Kidney (tissue), 14 donors: ENCODE measurements around the gene U2AF1L4. TPM values are rescaled to one million over a fixed set of nuclear protein-coding genes. Genes with fewer than 3 reads are reported as not detected.

Experiments used
- DNase-seq, 5 donors: peaks; one replicate each; pipeline ENCODE4 v3.0.0-alpha.2; 2013 to 2020
- FAIRE-seq: peaks from 2 replicates; lab custom pipeline; 2012; peaks lifted over from hg19 to GRCh38; lab: Jason Lieb, UNC
- H3K27ac ChIP-seq, 2 donors: one replicate each; pipeline ENCODE4 v1.7.0; 2013; ENCODE audit warnings: low read depth in 2 of 2, low read length in 2 of 2, inconsistent platforms in 1 of 2
- H3K27me3 ChIP-seq: one replicate; pipeline ENCODE4 v1.7.1; 2013; ENCODE audit warnings: low read length, inconsistent platforms; ENCODE audit not compliant: control insufficient read depth, insufficient read depth
- H3K36me3 ChIP-seq, 3 donors: one replicate each; pipeline versions ENCODE4 v1.7.0 to v1.7.1; 2013; ENCODE audit warnings: low read length in 3 of 3, control low read depth in 1 of 3, inconsistent platforms in 1 of 3; ENCODE audit not compliant: insufficient read depth in 3 of 3, control insufficient read depth in 2 of 3
- H3K4me1 ChIP-seq, 3 donors: one replicate each; pipeline versions ENCODE4 v1.7.0 to v1.7.1; 2013; ENCODE audit warnings: low read length in 3 of 3, inconsistent platforms in 1 of 3, low read depth in 1 of 3; ENCODE audit not compliant: control insufficient read depth in 2 of 3, insufficient read depth in 2 of 3
- H3K4me3 ChIP-seq, 3 donors: one replicate each; pipeline versions ENCODE4 v1.7.0 to v1.8.1; 2013; ENCODE audit warnings: low read length in 3 of 3, control low read depth in 1 of 3, inconsistent platforms in 1 of 3
- H3K9ac ChIP-seq, 3 donors: one replicate each; pipeline versions ENCODE4 v1.7.0 to v1.7.1; 2013; ENCODE audit warnings: low read length in 3 of 3, control low read depth in 1 of 3, inconsistent platforms in 1 of 3
- H3K9me3 ChIP-seq, 3 donors: one replicate each; pipeline versions ENCODE4 v1.7.0 to v1.7.1; 2013; ENCODE audit warnings: low read length in 3 of 3, control low read depth in 1 of 3, inconsistent platforms in 1 of 3; ENCODE audit not compliant: control insufficient read depth in 2 of 3, insufficient read depth in 1 of 3
- intact Hi-C: fragments of 100-400 bp; cut with DNase I; formaldehyde crosslinking; loops from one replicate; pipeline ENCODE4 v1.11.1; 2022
- polyA plus RNA-seq: library from polyadenylated mRNA; stranded (reverse); fragments of 350-450 nt; fragmentation: Illumina TruSeq; extraction: RNeasy Lipid Tissue Mini Kit (QIAGEN cat#74804); gene quantifications from one replicate; pipeline ENCODE4 v1.2.3, GENCODE V29; 2014; ENCODE audit warnings: low read depth, low replicate concordance; ENCODE audit not compliant: insufficient read depth
- total RNA-seq: library from RNA; stranded (reverse); fragmentation: NEBNext Ultra II Directional; extraction: Animal tissue kit (Norgen Biotek cat#: 25700); gene quantifications from one replicate; pipeline ENCODE4 v1.2.1, GENCODE V29; 2021
- TF ChIP-seq, protein P1 (sequence below): IDR thresholded peaks from 3 replicates; pipeline ENCODE4 v1.5.1; 2012; ENCODE audit warnings: mild to moderate bottlenecking, moderate library complexity, borderline replicate concordance; ENCODE audit not compliant: insufficient read depth; ENCODE audit errors: extremely low read depth
- donor health status: control.
- donor health status: control.
- donor health status: control.
- donor health status: control.
- donor health status: control.
- donor health status: DM: yes; HTN: yes; CAD: no.
- donor health status: Normal renal cell carcinoma (clear cell type).

The U2AF1L4 gene
- total and polyA plus RNA-seq, 2 donors from 2014 or later = 27.4 to 47.7 TPM

DNA sequence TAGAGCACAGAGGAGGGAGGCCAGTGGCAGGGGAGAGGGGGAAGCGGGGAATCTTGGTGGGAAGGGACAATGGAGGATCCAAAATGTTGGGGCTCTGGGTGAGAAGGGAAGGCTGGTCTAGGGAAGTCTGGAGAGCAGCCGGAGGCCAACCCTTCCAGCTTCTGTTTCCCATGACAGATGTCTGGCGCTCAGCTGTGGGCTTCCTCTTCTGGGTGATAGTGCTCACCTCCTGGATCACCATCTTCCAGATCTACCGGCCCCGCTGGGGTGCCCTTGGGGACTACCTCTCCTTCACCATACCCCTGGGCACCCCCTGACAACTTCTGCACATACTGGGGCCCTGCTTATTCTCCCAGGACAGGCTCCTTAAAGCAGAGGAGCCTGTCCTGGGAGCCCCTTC is 1.3 kb upstream of the U2AF1L4 start:
- no peaks in the 10 kb centered on the region for H3K9me3 ChIP-seq
- peaks cover 2 to 18% (median 9%) of the 10 kb centered on the region in 3 donors for H3K4me1 ChIP-seq
- TF ChIP-seq, protein P1, sequence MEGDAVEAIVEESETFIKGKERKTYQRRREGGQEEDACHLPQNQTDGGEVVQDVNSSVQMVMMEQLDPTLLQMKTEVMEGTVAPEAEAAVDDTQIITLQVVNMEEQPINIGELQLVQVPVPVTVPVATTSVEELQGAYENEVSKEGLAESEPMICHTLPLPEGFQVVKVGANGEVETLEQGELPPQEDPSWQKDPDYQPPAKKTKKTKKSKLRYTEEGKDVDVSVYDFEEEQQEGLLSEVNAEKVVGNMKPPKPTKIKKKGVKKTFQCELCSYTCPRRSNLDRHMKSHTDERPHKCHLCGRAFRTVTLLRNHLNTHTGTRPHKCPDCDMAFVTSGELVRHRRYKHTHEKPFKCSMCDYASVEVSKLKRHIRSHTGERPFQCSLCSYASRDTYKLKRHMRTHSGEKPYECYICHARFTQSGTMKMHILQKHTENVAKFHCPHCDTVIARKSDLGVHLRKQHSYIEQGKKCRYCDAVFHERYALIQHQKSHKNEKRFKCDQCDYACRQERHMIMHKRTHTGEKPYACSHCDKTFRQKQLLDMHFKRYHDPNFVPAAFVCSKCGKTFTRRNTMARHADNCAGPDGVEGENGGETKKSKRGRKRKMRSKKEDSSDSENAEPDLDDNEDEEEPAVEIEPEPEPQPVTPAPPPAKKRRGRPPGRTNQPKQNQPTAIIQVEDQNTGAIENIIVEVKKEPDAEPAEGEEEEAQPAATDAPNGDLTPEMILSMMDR = no peak
- H3K27me3 ChIP-seq = no peaks in the 10 kb centered on the region
- H3K4me3 ChIP-seq = peak overlapping the region in 2 of 3 donors; percentile 94 to 99
- H3K27ac ChIP-seq = no peak overlapping the region
- no peak overlapping the region for H3K9ac ChIP-seq
- intact Hi-C loops = no loop called here
- DNase-seq (no peak), FAIRE-seq (no peak)
- H3K36me3 ChIP-seq = no peaks in the 10 kb centered on the region

DNA sequence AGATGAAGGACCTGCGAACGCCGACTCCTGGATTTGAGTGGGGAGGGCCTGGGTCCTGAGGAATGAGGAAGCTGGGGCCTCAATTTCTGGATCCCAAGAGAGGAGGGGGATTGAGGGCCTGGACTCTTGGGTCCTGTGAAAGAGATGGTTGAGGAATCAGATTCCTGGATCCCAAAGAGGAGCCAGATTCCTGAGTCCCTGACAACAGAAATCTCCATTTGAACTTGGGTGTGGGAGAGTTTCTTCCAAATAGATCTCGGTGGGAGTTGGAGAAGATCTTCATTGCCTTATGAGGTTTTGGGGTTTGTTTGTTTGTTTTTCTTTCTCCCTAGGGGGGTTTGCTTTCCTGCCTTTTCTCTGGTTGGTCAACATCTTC is 857 bp upstream of the U2AF1L4 start:
- Histone ChIP-seq H3K4me3 (peak overlapping the region; percentile 94 to 99 (median 94)), H3K36me3 (no peaks in the 10 kb centered on the region), H3K9ac (peak overlapping the region; percentile 63 to 98 (median 77)), H3K27ac (peak overlapping the region in 1 of 2 donors; percentile 79), H3K4me1 (peaks cover 2 to 18% (median 9%) of the 10 kb centered on the region in 3 donors), H3K27me3 (no peaks in the 10 kb centered on the region), H3K9me3 (no peaks in the 10 kb centered on the region)
- DNase-seq (no peak), FAIRE-seq (no peak)
- TF ChIP-seq, protein P1 = no peak
- intact Hi-C loops = no loop called here

DNA sequence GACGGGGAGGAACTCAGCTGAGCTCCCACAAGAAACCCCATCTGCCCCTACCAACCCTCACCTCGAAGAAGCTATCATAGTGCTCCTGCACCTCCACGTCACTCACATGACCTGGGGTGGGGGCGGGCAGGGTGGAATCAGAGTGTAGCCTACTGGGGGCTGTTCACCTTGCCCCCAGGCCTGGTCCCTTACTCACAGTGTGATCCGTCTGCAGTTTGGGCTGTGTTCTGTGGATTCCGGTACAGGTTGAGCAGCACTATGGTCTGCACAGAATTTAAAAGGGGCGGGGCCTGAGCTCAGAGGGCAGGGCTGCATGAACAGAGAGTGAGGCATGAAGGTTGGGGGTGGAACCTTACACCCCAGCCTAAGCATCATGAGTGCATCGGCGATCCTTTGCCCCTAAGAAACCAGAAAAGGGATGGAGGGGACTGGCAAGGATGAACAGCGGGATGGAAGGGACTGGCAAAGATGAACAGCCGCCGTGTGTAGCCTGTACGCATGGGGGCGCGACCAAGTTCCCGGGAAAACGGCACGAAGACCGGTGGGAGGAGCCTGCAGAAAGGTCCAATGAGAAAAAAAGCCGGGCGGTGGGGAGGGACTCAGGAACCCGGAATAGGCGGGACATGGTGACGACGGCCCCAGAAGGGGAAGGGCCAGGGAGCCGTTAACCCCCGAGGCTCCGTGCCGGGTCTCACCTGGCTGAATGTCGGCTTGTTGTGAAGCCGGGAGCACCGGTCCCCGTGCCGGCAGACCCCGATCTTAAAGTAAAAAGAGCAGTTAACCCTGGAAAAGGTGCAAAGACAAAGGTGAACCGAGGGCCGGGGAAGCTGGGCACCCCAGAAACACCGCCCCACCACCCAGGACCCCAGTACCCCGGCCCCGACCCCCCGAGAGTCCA is 539 bp downstream of the U2AF1L4 start:
- no peak for FAIRE-seq
- peak overlapping the region in 2 of 3 donors; percentile 61 to 90 for H3K9ac ChIP-seq
- H3K27ac ChIP-seq = peak overlapping the region; percentile 99 to 100
- H3K27me3 ChIP-seq = no peaks in the 10 kb centered on the region
- peaks cover 2 to 24% (median 9%) of the 10 kb centered on the region in 3 donors for H3K4me1 ChIP-seq
- peak overlapping the region; percentile 79 to 99 (median 94) for H3K4me3 ChIP-seq
- no peaks in the 10 kb centered on the region for H3K9me3 ChIP-seq
- TF ChIP-seq, protein P1 = no peak
- H3K36me3 ChIP-seq = no peaks in the 10 kb centered on the region
- DNase-seq = peak; percentile 97 to 99 (median 98)
- intact Hi-C loops = no loop called here
